SK-N-SH (cell line): ENCODE results near the gene SRM. TPM values are rescaled to one million over a fixed set of nuclear protein-coding genes. Genes with fewer than 3 reads are reported as not detected.

Experiments
- CHD2 ChIP-seq: fragments of 150-350 bp; IDR thresholded peaks from 2 replicates; pipeline ENCODE4 v1.6.1; 2018; ENCODE audit warnings: low read length; ENCODE audit not compliant: partially characterized antibody
- JUND ChIP-seq: IDR thresholded peaks from 2 replicates; pipeline ENCODE4 v1.4.0; 2012
- MXI1 ChIP-seq: IDR thresholded peaks from 2 replicates; pipeline ENCODE4 v1.6.1; 2012; ENCODE audit warnings: mild to moderate bottlenecking, low read depth, low read length, improper control_type of control experiment
- SIN3A ChIP-seq: IDR thresholded peaks from 2 replicates; pipeline ENCODE4 v1.6.1; 2012; ENCODE audit warnings: low read depth, mild to moderate bottlenecking, low read length, moderate library complexity, borderline replicate concordance
- YY1 ChIP-seq: IDR thresholded peaks from 2 replicates; pipeline ENCODE4 v1.4.0; 2012; ENCODE audit warnings: low read depth, mild to moderate bottlenecking
- ZBTB33 ChIP-seq: IDR thresholded peaks from 2 replicates; pipeline ENCODE4 v1.4.0; 2012; ENCODE audit warnings: low read depth, borderline replicate concordance
- polyA plus RNA-seq, 3 experiments: library from polyadenylated mRNA; depleted of rRNA; stranded (reverse); fragments of >200 nt; gene quantifications; 2 replicates each; pipeline ENCODE4 v1.2.3, GENCODE V29; 2012

The SRM gene
- polyA plus RNA-seq, 1 of the 3 experiments (the other 2 are of a cell fraction) = 105 TPM

GRCh38 chr1:11012260-11013159 lies 47.3 kb downstream of the SRM start, which contains the start of gene TARDBP (continued):
- peak; percentile 97 for TF ChIP-seq ZBTB33
- peak; percentile 73; the same call in 1 of the 2 replicates for TF ChIP-seq MXI1
- TF ChIP-seq CHD2 = peak; percentile 98
- peak; percentile 94 for TF ChIP-seq YY1
- TF ChIP-seq SIN3A = peak; percentile 51; the same call in 1 of the 2 replicates
- peak; percentile 66 for TF ChIP-seq JUND

Other genes starting within 250 kb of the SRM start
- 156 and 207 TPM in 2 replicates for gene TARDBP, start 47.4 kb downstream of the SRM start, polyA plus RNA-seq (2012; rRNA removed)
- gene MASP2, start 12.8 kb downstream of the SRM start, polyA plus RNA-seq (2012; rRNA removed) = not detected in 2 replicates
- gene EXOSC10, start 39.9 kb upstream of the SRM start, polyA plus RNA-seq (2012; rRNA removed) = 62.5 and 79.8 TPM in 2 replicates
- gene ANGPTL7, start 129.3 kb upstream of the SRM start, polyA plus RNA-seq (2012; rRNA removed) = 0.08 and 0.16 TPM in 2 replicates
- gene MTOR, start 202.5 kb upstream of the SRM start, polyA plus RNA-seq (2012; rRNA removed) = 20.9 and 26.4 TPM in 2 replicates
- gene UBIAD1, start 213.2 kb upstream of the SRM start, polyA plus RNA-seq (2012; rRNA removed) = 13.7 and 15.7 TPM in 2 replicates